Measurements from ENCODE around the gene PTEN. TPM values are rescaled to one million over a fixed set of nuclear protein-coding genes. Genes with fewer than 3 reads are reported as not detected.

Gene PTEN
- total RNA-seq, 1 experiment from 2014 or later, result 58.7 TPM

- RAD21 ChIA-PET (ENCODE audit: low non-redundant PET in 1 of 2, low total read pairs in 2 of 2, uncharacterized antibody in 2 of 2, unreplicated experiment in 2 of 2), result no interaction called here
- intact Hi-C loops (cut with micrococcal nuclease), result no loop called here
- POLR2A ChIA-PET, result no interaction called here
- Histone ChIP-seq H3K9ac (ENCODE audit: low read length) (no peak overlapping the region), H2AFZ (ENCODE audit: low read depth, low read length, poor library complexity, severe bottlenecking) (no peak overlapping the region), H3K9me3 (ENCODE audit: control insufficient read depth in 1 of 2, insufficient read depth in 1 of 2, low read depth in 1 of 2, low read length in 2 of 2) (no peaks in the 10 kb centered on the region), H3K4me2 (ENCODE audit: low read length) (no peak overlapping the region), H3K27me3 (ENCODE audit: insufficient read depth, low read length) (no peaks in the 10 kb centered on the region), H4K20me1 (ENCODE audit: insufficient read depth) (0 out of 2 replicates have a peak, but pooled peaks cover 3% of the 10 kb centered on the region), H3K9me2 (ENCODE audit: insufficient read depth) (no peaks in the 10 kb centered on the region), H3K36me3 (ENCODE audit: control insufficient read depth in 1 of 2, insufficient read depth in 2 of 2, low read length in 2 of 2) (peaks cover 0 to 5% of the 10 kb centered on the region in 2 experiments; a peak in 1 of 4 replicates), H3K4me3 (replicated peaks in 1 of 2; ENCODE audit: low read depth in 1 of 2, low read length in 2 of 2) (no peak overlapping the region), H3K79me2 (ENCODE audit: insufficient read depth, low read length) (peaks cover 88% of the 10 kb centered on the region), H3K4me1 (ENCODE audit: control insufficient read depth in 1 of 2, insufficient read depth in 2 of 2, low read length in 2 of 2) (no peaks in the 10 kb centered on the region; a peak in 1 of 4 replicates), H3K27ac (ENCODE audit: low read depth, low read length) (no peak overlapping the region)
- CTCF ChIA-PET, result no interaction called here
- TF ChIP-seq EGR1 (IDR thresholded peaks at IDR 0.05; ENCODE audit: low read depth) (no peak), REST (IDR thresholded peaks at IDR 0.05; ENCODE audit: low read depth) (peak; percentile 35)
- no peak for ATAC-seq
- BruUV-seq (replicated peaks), result no TSS peak
- DNase-seq (ENCODE audit: low read depth, low spot score), result no peak
Observed at GRCh38 chr10:87921931-87922688, 58.7 kb downstream of the PTEN start.

- Histone ChIP-seq H3K4me1 (ENCODE audit: control insufficient read depth in 1 of 2, insufficient read depth in 2 of 2, low read length in 2 of 2) (no peaks in the 10 kb centered on the region; a peak in 1 of 4 replicates), H3K27me3 (ENCODE audit: insufficient read depth, low read length) (no peaks in the 10 kb centered on the region), H4K20me1 (ENCODE audit: insufficient read depth) (no peaks in the 10 kb centered on the region), H3K9me2 (ENCODE audit: insufficient read depth) (no peaks in the 10 kb centered on the region), H2AFZ (ENCODE audit: low read depth, low read length, poor library complexity, severe bottlenecking) (no peak overlapping the region), H3K36me3 (ENCODE audit: control insufficient read depth in 1 of 2, insufficient read depth in 2 of 2, low read length in 2 of 2) (peaks cover 0 to 5% of the 10 kb centered on the region in 2 experiments; a peak in 1 of 4 replicates), H3K9ac (ENCODE audit: low read length) (no peak overlapping the region), H3K4me3 (replicated peaks in 1 of 2; ENCODE audit: low read depth in 1 of 2, low read length in 2 of 2) (no peak overlapping the region), H3K4me2 (ENCODE audit: low read length) (no peak overlapping the region), H3K9me3 (ENCODE audit: control insufficient read depth in 1 of 2, insufficient read depth in 1 of 2, low read depth in 1 of 2, low read length in 2 of 2) (no peaks in the 10 kb centered on the region), H3K79me2 (ENCODE audit: insufficient read depth, low read length) (peaks cover 85% of the 10 kb centered on the region), H3K27ac (ENCODE audit: low read depth, low read length) (no peak overlapping the region)
- ChIA-PET RAD21 (ENCODE audit: low non-redundant PET in 1 of 2, low total read pairs in 2 of 2, uncharacterized antibody in 2 of 2, unreplicated experiment in 2 of 2) (no interaction called here), CTCF (no interaction called here), POLR2A (no interaction called here)
- ATAC-seq (no peak), DNase-seq (ENCODE audit: low read depth, low spot score) (no peak)
- no peak for TF ChIP-seq CBX3 (IDR thresholded peaks at IDR 0.05; ENCODE audit: low read depth)
- TF ChIP-seq CTCF (IDR thresholded peaks at IDR 0.05 in 2 of 3, conservative IDR thresholded peaks at IDR 0.05 in 1 of 3; ENCODE audit: borderline replicate concordance in 1 of 3, insufficient read depth in 1 of 3, low read depth in 2 of 3, low read length in 2 of 3), result no peak
- TF ChIP-seq POLR2AphosphoS5 (IDR thresholded peaks at IDR 0.05; ENCODE audit: low read depth, low read length), result no peak
- no peak for TF ChIP-seq ATF3 (IDR thresholded peaks at IDR 0.05)
- no peak for TF ChIP-seq RAD21 (IDR thresholded peaks at IDR 0.05; ENCODE audit: low read depth)
- TF ChIP-seq EZH2 (IDR thresholded peaks at IDR 0.05), result no peak
- no peak for TF ChIP-seq EGR1 (IDR thresholded peaks at IDR 0.05; ENCODE audit: low read depth)
- TF ChIP-seq EZH2phosphoT487 (IDR thresholded peaks at IDR 0.05; ENCODE audit: borderline replicate concordance), result no peak
- TF ChIP-seq ELF1 (IDR thresholded peaks at IDR 0.05; ENCODE audit: borderline replicate concordance, low read depth), result no peak
- TF ChIP-seq JUND (IDR thresholded peaks at IDR 0.05), result no peak
- TF ChIP-seq ZFX (IDR thresholded peaks at IDR 0.05), result no peak
- no peak for TF ChIP-seq MAX (IDR thresholded peaks at IDR 0.05)
- intact Hi-C loops (cut with micrococcal nuclease), result no loop called here
- BruUV-seq (replicated peaks), result no TSS peak
Observed at GRCh38 chr10:87923233-87923632, 59.8 kb downstream of the PTEN start.
